HG02938 (cell line): ENCODE measurements around the gene DDX46.

Experiments
- ATAC-seq: cut with Tn5 transposase; IDR thresholded peaks from one replicate; pipeline ENCODE4 v1.9.1; 2021; ENCODE audit warnings: mild to moderate bottlenecking, moderate library complexity; ENCODE audit not compliant: unreplicated experiment

DDX46 gene

DNA sequence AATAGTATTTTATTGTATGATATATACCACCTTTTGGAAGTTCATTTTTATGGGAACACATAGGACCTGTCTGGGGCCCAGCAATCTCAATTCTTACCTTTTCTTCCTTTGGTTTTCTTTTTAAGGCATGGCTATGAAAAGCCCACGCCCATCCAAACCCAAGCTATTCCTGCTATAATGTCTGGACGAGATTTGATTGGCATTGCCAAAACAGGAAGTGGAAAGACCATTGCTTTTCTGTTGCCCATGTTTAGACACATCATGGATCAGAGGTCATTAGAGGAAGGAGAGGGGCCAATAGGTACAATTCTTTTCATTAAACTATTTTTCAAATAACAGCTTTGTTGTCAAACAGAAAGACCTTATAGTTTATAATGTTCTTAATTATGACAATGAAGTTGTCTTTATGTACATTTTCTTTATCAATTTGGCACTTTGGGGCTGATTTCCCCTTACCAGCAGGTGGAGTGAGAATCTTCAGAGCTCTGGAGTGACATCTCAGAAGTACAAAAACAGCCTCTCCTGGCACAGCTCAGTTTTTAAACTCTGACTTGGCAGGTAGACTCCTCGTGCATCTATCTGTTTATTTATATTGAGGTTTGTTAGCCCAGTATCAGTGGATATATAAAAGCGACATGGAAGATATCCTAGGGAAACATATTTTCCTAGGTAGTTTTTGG, 25.8 kb downstream of the DDX46 start:
- no peak for ATAC-seq

DNA sequence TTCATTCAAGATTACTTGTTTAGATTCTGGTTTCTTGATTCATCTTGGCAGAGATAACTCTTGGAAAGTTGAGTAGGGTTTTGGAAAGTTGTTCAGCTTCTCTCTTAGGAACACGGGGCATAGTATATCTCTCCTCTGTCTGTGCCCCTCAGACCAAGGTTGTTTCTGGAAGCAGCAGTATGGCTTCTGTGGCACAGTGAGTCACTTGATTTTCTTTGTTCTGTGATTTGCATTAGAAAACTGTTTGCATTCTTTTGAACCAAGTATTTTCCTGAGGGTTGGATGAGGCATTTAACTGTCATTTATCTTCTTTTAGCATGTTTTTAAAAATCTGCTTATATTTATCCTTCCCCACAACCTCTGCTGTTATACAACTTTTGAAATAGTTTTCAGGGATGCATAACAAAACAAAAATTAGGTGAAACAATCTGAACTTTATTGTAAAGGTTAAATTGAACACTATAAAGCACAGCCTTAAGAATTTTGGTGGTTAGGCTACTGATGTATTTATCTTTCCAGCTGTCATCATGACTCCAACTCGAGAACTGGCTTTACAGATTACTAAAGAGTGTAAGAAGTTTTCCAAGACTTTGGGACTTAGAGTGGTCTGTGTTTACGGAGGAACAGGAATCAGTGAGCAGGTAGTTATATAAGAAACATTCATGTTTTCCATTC, 26.5 kb downstream of the DDX46 start:
- ATAC-seq: no peak

DNA sequence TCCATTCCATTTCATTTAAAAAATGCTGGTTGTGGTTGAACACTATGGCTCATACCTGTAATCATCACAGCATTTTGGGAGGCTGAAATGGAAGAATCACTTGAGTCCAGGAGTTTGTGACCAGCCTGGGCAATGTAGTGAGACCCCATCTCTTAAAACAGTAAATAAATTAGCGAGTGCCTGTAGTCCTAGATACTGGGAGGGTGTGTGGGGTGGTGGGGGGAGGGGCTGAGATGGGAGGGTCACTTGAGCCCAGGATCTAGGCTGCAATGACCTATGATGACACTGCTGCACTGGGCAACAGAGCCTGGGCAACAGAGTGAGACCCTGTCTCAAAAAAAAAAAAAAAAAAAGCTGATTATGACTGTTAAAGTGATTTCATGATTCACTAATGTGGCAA, 29.1 kb downstream of the DDX46 start:
- no peak for ATAC-seq

DNA sequence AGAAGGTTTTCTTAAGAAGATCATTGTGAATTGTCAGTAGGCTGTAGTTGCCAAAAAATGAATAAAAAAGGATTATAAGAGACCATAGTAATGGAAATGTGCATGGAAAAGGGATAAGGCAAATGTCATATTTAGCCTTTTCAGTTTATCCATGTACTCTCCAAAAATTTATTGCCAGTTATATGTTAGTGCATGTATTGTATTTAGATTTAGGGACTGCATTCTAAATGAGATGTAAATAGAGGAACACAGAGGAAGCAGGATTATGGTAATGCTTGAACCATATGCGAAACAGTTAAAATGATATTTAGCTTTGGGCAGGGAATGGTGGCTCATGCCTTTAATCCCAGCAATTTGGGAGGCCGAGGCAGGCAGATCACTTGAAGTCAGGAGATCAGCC, 33.0 kb downstream of the DDX46 start:
- ATAC-seq: no peak

GRCh38 chr5:134792286-134792685, 33.7 kb downstream of the DDX46 start:
- ATAC-seq: no peak

DNA sequence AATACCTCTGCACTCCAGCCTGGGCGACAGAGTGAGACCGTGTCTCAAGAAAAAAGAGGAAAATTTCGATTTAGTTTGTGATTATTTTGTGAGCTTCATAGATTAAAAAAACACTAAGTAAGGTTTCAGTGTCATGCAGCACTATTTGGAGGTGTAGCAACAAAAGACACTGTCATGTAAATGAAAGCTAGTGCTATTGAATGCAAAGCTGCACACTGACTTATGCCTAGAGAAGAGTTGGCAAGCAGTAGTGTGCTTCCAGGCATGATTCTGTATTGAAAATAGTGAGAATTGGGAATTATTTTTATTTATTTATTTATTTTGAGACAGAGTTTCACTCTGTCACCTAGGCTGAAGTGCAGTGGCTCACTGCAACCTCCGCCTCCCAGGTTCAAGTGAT, 34.5 kb downstream of the DDX46 start:
- no peak for ATAC-seq

DNA sequence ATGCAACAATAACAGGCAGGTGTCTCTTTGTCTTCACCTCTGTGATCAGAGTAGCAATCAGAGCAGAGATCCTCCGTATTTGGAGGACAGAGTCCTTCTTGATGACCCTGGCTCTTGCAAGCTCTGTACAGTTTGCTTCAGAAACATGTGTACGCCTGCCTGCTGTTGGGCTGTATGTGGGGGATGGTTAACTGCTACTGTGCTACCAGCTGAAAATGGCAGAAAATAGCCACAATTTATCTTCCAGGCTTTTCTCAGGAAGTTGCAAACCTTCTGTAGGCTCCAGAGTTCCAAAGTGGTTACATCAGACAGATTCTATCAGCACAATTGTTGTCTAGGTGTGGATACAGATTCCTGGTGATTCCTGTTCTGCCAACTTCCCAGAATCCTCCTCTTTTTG, 35.5 kb downstream of the DDX46 start:
- ATAC-seq: no peak

DNA sequence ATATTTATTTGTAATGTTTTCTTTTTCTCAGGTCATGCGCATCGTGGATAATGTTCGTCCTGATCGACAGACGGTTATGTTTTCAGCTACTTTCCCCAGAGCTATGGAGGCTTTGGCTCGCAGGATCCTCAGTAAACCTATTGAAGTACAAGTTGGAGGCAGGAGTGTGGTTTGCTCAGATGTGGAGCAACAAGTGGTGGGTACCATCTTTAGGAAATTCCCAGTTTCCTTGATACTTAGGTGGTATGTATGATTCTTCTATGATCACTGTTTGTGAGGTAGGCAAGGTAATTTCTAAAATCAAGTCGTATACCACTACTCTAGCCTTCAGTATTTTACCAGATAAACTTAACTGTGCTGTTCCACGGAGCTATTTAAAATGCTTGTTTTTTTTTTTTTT, 36.2 kb downstream of the DDX46 start:
- no peak for ATAC-seq

GRCh38 chr5:134798468-134798867, 39.9 kb downstream of the DDX46 start:
- ATAC-seq: no peak

- ATAC-seq: no peak
These were observed 45.2 kb downstream of the DDX46 start for GRCh38 chr5:134803821-134804220.

DNA sequence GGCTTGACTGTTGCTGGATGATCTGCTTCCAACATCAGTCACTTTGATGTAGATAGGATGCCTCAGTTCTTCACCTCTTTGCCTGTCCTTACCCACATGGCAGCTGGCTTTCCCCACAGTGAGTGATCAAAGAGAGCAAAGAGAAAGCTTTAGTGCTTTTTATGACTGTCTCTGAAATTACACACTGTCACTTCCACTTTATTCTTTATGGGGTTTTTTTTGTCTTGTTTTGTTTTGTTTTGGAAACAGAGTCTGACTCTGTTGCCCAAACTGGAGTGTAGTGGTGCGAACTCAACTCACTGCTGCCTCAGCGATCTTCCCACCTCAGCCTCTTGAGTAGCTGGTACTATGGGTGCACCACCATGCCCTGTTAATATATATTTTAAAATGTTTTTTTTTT, 54.8 kb downstream of the DDX46 start:
- ATAC-seq: peak; percentile 59

DNA sequence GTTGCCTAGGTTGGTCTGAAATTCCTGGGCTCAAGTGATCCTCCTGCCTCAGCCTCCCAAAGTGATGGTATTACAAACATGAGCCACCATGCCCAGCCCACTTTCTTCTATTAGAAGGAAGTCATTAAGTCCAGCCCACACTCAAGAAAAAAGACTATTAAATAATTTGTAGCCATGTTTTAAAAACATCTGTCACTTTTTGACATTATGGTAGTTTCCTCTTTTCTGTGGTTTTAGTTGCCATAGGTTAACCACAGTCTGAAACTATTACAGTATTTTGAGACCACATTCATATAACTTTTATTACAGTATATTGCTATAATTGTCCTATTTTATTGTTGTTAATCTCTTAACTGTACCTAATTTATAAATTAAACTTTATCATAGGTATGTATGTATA, 55.2 kb downstream of the DDX46 start:
- peak; percentile 53 for ATAC-seq

DNA sequence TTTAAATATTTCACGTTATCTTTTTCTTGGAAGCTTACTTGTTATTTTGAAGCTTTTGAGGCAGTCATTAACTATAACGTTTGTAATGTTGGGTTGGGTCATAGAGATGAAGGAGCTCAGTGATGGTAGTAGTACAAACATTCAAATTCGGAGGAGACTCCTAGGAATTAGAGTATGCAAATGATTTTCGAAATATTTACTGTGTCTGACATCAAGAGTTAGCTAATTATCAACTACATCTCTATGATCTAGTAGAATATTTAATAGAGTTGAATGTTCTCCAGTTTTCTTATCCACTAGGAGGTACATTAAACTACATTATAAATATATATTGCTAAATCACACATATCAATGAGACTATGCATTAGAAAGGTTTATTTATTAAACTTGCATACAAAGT, 58.4 kb downstream of the DDX46 start:
- no peak for ATAC-seq

DNA sequence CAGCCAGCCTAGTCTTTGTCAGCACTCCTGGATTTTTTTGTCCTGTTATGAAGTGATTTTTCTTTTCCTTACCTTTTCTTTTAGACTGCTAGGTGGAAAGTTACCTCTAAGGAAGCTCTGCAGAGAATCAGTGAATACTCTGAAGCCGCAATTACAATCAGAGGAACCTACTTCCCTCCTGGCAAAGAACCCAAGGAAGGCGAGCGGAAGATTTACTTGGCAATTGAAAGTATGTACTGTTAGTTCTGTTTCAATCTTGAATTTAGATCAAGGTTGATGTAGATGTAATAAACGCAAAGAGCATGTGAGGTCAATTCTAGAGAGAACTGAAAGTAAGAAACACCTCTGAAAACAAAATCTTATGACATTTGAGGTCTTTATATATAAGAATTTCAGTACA, 60.2 kb downstream of the DDX46 start:
- no peak for ATAC-seq

DNA sequence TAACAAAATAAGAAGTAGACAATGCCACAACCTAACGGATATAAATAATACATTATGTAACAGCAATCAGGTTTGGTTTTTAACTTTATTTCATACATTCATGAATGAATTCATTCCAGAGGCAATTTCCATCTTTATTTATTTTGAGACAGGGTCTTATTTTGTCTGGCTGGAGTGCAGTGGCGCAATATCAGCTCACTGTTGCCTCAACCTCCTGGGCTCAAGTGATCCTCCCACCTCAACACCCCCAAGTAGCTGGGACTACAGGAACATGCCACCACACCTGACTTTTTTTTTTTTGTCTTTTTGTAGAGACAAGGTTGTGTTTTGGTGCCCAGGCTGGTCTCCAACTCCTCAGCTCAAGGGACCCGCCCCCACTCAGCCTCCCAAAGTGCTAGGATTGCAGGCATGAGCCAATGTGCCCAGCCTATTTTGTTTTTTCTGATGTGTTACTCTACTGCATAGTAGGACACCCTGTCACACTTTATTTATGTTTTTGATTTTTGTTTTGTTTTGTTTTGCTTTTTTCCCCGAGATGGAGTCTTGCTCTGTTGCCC, 60.9 kb downstream of the DDX46 start:
- no peak for ATAC-seq

GRCh38 chr5:134821841-134822240, 63.3 kb downstream of the DDX46 start:
- ATAC-seq: no peak

- no peak for ATAC-seq
These were observed 66.1 kb downstream of the DDX46 start for GRCh38 chr5:134824681-134825080.

DNA sequence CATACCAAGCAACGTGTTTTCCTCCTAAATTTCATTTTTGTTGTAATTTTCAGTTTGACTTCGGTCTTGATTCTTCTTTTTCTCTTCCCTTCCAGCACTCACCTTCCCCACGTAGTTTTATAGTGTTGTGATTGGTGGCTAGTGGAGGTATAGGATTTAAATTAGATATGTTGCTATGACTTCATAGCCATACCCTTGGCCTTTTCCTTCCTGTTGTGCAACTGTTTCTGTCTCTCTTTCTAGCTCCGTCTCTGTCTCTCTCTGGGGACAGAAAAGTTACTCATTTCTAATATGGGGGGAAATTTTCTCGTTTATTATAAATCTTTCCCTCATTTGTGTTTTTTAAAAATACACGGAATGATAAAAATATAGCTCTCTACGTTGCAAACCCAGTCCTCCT, 66.6 kb downstream of the DDX46 start:
- no peak for ATAC-seq

DNA sequence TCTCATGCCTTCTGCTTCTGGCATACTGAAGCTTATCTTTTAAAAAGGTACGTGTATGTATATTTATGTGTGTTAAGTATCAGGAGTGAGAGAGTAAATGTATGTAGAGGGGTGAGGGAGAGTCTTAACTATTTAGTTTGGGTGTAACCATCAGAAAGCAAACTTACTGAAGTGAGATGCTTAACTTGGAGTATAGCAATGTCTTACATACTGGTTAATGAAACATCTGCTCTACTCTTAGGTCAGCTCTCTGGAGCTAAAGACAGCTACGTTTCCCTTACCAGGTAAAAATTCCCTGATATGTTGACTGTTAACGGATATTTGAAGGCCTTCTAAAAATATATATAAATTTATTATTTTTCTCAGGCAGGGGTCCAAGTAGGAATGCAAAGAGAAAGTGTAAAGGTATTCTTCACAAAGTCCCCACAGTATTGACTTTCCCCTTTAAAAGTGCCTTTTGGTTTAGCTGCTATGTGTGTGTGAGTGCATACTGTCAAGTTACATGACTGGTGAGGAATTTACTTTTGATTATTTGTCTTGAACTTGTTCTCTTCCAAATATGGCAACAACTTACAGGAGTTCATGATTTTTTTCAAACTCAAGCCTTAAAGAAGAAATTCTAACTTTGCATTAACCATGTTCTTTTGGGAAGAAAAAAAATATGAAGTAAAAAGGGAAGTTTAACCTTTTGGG, 74.9 kb downstream of the DDX46 start:
- ATAC-seq: no peak

DNA sequence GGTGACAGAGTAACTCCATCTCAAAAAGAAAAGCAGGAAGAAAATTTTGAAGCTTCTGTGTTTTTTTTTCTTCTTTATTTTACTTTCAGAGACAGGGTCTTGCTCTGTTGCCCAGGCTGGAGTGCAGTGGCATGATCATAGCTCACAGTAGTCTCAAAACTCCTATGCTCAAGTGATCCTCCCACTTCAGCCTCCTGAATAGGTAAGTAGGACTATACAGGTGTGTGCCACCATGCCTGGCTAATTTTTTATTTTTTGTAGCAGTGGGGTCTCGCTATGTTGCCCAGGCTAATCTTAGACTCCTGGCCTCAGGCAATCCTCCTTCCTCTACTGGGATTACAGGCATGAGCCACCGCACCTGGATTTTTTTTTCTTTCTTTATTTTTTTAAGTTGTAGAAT, 77.0 kb downstream of the DDX46 start:
- ATAC-seq: no peak

GRCh38 chr5:134837530-134838181, 79.1 kb downstream of the DDX46 start:
- no peak for ATAC-seq
